PC-9 (cell line): ENCODE data around the gene AHNAK.

Experiments
- CTCF ChIP-seq: fragments of 200-600 bp; sonication (generic); conservative IDR thresholded peaks from 2 replicates; pipeline ENCODE4 v1.6.1; 2017; ENCODE audit warnings: mixed run types, antibody characterized with exemption, mild to moderate bottlenecking, moderate library complexity
- EZH2 ChIP-seq: fragments of 200-600 bp; sonication (generic); IDR thresholded peaks from 2 replicates; pipeline ENCODE4 v1.8.0; 2017; ENCODE audit warnings: antibody characterized with exemption, low read depth

- no peak for TF ChIP-seq CTCF
- no peak for TF ChIP-seq EZH2
These were observed 146.3 kb downstream of the AHNAK start for GRCh38 chr11:62400281-62400680.
